Measurements from ENCODE around the gene LCN12.

- TF ChIP-seq CTCF (IDR thresholded peaks at IDR 0.05) (no peak), POLR2A (IDR thresholded peaks at IDR 0.05) (no peak)
Observed at GRCh38 chr9:136907011-136907914, 44.8 kb upstream of the LCN12 start.

All from right lobe of liver (tissue), 4 donors.